ENCODE measurements around the gene AJM1.

Gene AJM1

DNA sequence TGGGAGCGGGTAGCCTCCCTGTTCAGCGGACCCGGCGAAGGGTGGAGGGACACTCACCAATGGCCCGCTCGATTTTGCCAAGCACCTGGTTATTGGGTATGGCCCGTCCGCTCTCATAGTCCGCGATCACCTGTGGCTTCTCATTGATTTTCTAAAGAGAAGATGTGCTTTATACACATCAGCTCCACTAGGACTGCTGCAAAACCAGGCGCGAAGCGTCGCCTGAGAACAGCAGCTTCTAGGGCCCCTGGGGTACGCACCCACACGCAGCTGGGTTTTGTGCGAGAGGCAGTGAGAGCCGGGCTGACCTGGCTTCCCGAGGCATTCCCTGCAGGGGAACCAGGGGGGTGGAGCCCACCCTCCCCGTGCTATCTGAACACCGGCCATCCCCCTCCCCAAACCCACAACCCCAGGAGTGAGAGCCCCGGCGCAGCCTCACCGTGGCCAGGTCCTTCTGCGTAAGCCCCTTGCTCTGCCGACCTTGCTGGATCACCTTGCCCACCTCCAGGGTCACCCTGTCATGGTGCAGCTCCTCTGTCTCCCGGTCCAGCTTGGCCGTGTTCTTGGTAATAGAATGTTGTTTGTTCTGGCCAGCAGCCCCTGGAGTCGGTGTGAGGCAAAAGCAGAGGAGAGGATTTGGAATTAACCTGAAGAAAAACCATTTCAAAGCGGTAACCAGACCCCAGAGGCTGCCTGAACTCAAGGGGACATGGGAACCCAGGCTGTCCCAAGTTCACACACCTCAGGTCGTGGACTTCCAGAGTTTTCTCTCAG, 20.8 kb downstream of the AJM1 start (continued):
- TF ChIP-seq, protein P1, sequence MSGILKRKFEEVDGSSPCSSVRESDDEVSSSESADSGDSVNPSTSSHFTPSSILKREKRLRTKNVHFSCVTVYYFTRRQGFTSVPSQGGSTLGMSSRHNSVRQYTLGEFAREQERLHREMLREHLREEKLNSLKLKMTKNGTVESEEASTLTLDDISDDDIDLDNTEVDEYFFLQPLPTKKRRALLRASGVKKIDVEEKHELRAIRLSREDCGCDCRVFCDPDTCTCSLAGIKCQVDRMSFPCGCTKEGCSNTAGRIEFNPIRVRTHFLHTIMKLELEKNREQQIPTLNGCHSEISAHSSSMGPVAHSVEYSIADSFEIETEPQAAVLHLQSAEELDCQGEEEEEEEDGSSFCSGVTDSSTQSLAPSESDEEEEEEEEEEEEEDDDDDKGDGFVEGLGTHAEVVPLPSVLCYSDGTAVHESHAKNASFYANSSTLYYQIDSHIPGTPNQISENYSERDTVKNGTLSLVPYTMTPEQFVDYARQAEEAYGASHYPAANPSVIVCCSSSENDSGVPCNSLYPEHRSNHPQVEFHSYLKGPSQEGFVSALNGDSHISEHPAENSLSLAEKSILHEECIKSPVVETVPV (CRISPR knock-in tag; IDR thresholded peaks at IDR 0.05), result no peak
- TF ChIP-seq ZC3H10 (CRISPR knock-in tag; IDR thresholded peaks at IDR 0.05) (no peak), TSHZ2 (CRISPR knock-in tag; IDR thresholded peaks at IDR 0.05) (no peak)

DNA sequence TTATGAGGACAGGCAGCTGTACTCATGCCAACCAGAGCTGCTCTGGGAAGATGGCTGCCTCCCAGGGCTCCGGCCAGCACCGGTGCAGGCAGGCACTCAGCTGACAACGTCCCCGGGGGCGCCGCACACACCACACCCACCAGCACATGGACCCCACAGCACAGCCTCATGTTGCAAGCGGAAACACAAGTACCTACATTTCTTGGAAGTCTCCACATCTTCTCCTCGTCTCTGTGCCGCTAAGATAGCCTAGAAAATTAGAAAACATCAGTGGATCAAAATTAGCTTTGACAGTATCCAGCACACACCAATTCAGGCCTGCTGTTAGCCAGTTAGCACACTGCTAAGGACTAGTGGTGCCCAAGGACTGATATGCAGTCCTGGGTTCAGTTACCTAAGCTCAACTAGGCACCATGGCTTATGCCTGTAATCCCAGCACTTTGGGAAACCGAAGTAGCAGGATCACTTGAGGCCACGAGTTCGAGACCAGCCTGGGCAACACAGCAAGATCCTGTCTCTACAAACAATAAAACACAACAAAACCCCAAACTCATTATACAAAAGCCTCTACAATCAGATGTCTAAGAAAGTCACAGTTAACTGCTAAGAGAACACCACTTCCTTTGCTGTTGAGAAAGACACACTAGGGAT, 21.5 kb downstream of the AJM1 start:
- no peak for ATAC-seq
- TF ChIP-seq ZNF70 (CRISPR knock-in tag; IDR thresholded peaks at IDR 0.05) (no peak), ESRRG (CRISPR knock-in tag; IDR thresholded peaks at IDR 0.05) (no peak), PATZ1 (CRISPR knock-in tag; IDR thresholded peaks at IDR 0.05; ENCODE audit: borderline replicate concordance) (no peak), TCF4 (CRISPR knock-in tag; IDR thresholded peaks at IDR 0.05; ENCODE audit: borderline replicate concordance) (no peak), RARB (CRISPR knock-in tag; IDR thresholded peaks at IDR 0.05) (no peak), ZC3H10 (CRISPR knock-in tag; IDR thresholded peaks at IDR 0.05) (no peak), TOX (CRISPR knock-in tag; IDR thresholded peaks at IDR 0.05; ENCODE audit: borderline replicate concordance) (no peak), CSDC2 (CRISPR knock-in tag; IDR thresholded peaks at IDR 0.05) (no peak), BACH2 (CRISPR knock-in tag; IDR thresholded peaks at IDR 0.05; ENCODE audit: borderline replicate concordance) (no peak)
- TF ChIP-seq, protein P2, sequence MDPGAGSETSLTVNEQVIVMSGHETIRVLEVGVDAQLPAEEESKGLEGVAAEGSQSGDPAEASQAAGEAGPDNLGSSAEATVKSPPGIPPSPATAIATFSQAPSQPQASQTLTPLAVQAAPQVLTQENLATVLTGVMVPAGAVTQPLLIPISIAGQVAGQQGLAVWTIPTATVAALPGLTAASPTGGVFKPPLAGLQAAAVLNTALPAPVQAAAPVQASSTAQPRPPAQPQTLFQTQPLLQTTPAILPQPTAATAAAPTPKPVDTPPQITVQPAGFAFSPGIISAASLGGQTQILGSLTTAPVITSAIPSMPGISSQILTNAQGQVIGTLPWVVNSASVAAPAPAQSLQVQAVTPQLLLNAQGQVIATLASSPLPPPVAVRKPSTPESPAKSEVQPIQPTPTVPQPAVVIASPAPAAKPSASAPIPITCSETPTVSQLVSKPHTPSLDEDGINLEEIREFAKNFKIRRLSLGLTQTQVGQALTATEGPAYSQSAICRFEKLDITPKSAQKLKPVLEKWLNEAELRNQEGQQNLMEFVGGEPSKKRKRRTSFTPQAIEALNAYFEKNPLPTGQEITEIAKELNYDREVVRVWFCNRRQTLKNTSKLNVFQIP (CRISPR knock-in tag; IDR thresholded peaks at IDR 0.05; ENCODE audit: borderline replicate concordance, low read depth), result no peak
- TF ChIP-seq, protein P1 (CRISPR knock-in tag; IDR thresholded peaks at IDR 0.05), result no peak

DNA sequence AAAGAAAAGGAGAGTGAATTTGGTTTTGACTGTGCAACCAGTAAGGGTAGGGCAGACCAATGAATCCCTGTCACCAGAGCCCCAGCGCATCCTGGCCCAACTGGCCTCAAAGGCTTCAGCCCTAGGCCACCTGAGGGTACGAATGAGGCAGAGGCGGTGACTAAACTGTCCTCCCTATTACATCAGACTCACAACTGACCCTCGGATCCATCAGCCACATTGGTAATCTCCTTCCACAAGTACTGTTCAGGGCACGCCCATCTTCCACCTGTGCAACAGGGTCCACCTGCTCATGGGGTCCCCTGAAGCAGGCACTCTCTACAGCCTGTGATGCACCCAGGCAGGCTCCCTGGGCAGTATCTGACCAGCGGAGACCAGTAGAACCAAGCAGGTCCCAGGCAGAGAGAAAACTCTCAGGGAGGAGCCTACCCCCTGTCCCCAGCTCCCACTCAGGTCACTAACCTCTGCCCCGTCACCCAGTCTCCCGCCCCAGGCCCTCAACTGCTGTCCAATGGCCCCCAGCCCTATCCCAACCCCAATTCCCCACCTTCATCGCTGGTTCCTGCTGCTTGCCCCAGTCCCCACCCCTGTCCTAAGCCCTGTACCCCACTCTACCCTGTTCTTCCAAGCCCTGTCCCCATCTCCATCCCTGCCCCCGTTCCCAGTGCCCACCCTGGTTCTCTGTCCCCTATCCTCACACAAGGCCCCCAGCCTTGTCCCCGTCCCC, 22.9 kb downstream of the AJM1 start:
- no peak for ATAC-seq
- no peak for TF ChIP-seq OSR1 (CRISPR knock-in tag; IDR thresholded peaks at IDR 0.05)
- no peak for TF ChIP-seq RARB (CRISPR knock-in tag; IDR thresholded peaks at IDR 0.05)
- no peak for TF ChIP-seq ZFP30 (CRISPR knock-in tag; IDR thresholded peaks at IDR 0.05)
- TF ChIP-seq ZFP3 (CRISPR knock-in tag; IDR thresholded peaks at IDR 0.05), result no peak
- TF ChIP-seq, protein P1 (CRISPR knock-in tag; IDR thresholded peaks at IDR 0.05), result no peak
- TF ChIP-seq, protein P2 (CRISPR knock-in tag; IDR thresholded peaks at IDR 0.05; ENCODE audit: borderline replicate concordance, low read depth), result no peak
- TF ChIP-seq TOX (CRISPR knock-in tag; IDR thresholded peaks at IDR 0.05; ENCODE audit: borderline replicate concordance), result no peak
- TF ChIP-seq CREB5 (CRISPR knock-in tag; IDR thresholded peaks at IDR 0.05; ENCODE audit: low read depth), result no peak
- no peak for TF ChIP-seq ARNTL (CRISPR knock-in tag; IDR thresholded peaks at IDR 0.05; ENCODE audit: borderline replicate concordance, low read depth)
- no peak for TF ChIP-seq CSDC2 (CRISPR knock-in tag; IDR thresholded peaks at IDR 0.05)
- no peak for TF ChIP-seq ZNF70 (CRISPR knock-in tag; IDR thresholded peaks at IDR 0.05)
- no peak for TF ChIP-seq ISL1 (CRISPR knock-in tag; IDR thresholded peaks at IDR 0.05)
- no peak for TF ChIP-seq TCF4 (CRISPR knock-in tag; IDR thresholded peaks at IDR 0.05; ENCODE audit: borderline replicate concordance)
- TF ChIP-seq PPARA (CRISPR knock-in tag; IDR thresholded peaks at IDR 0.05; ENCODE audit: borderline replicate concordance), result no peak
- no peak for TF ChIP-seq ESRRG (CRISPR knock-in tag; IDR thresholded peaks at IDR 0.05)

All from SK-N-SH treated with all-trans-retinoic acid at 6 μM for 48 hours (cell line).